GM19467 (cell line): ENCODE results near the gene RC3H2.
A peak's percentile ranks its signal among the peaks of the same experiment; 100 is the strongest.
"Not testable (repeated sequence)": the region's sequence is repeated elsewhere in the genome, so short reads cannot be mapped to it uniquely, and the experiment has no call there.

Experiments used
- ATAC-seq: cut with Tn5 transposase; IDR thresholded peaks from one replicate; pipeline ENCODE4 v1.9.1; 2021; ENCODE audit warnings: mild to moderate bottlenecking, moderate library complexity; ENCODE audit not compliant: unreplicated experiment

Gene RC3H2

DNA sequence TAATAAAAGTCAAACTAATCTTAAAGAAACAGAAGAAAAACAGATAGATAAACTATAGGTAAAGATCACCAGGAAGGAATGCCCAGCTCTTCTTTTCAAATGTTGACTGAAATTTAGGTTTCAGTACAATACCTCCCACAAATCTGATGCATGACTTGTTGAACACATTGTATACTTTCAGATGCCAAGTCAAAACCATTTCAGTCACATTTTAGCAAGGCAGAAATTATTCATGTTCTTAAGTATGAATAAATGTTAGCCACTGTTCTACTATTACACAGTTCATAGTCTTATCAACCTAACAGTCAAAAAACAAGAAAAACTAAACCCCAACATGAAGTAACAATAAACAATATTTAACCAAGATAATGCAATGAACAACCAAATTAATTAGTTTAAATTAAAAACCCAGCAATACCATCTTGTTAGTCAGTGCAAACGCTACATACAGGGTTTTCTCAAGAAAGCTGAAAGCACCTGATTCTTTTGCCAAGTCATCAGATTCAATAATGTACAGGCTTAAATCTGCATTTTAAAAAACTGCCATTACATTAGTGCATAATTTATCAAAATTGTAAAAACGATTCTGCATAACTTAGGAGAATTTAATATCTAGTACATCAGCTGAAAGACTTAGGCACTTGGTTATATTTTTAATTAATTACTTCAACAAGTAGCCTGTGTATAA is 56.8 kb downstream of the RC3H2 start:
- no peak for ATAC-seq

DNA sequence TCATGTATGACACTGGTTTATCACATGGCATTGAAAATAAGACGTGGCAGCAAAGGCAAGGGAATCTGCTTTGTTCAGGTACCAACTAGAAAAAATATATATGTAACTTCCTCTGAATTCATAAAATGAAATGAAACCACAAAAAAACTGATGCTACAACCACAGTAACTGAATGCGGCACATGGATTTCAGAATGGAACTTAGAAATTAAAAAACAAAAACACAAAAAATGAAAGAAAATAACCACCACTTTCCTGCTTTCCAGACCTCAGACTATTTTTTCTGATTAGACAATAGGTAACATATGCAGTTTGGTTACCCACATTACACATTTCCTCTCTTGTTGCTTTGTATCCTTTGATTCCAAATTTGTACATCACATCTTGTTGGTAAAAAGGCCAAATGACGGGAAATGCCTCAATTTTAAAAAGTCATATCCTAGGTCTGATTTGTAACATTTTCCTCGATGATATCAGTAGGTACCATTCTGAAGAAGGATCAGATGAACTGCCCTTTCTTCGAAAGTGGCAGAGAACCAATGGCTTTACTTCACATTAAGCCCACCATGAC is 58.7 kb downstream of the RC3H2 start:
- ATAC-seq = no peak

DNA sequence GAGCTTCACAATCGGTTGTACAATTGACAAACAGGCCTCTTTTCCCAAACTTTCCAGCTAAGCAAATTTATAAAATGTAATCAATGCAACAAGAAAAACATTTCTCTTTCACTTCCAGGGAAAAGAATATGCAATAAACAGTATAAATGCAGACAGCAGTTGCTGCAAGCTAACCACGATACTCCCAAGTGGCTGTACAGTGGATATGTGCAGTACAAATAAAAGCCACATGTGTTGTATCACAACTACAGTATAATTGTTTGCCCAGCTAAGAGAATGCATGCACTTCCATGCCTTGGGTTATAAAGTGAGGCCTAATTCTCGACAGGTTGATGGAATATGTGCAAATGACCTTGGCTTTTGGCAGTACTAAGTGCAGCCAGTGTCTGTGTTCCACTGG is 60.0 kb downstream of the RC3H2 start:
- no peak for ATAC-seq

- no peak for ATAC-seq
Measured at GRCh38 chr9:122844137-122844536, 61.0 kb downstream of the RC3H2 start.

DNA sequence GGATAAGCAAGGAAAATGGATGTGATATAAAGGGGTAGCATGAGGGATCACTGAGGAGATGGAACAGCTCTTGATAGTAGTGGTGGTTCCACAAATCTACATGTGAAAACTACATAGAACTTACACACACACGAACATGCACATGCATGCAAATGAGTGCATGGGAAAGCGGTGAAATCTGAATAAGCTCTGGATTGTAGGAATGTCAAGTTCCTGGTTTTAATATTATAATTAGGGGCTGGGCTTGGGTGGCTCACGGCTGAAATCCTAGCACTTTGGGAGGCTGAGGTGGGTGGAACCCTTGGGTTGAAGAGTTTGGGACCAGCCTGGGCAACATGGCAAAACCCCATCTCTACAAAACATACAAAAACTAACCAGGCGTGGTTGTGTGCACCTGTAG is 63.7 kb downstream of the RC3H2 start:
- no peak for ATAC-seq

GRCh38 chr9:122838441-122838840 is 66.7 kb downstream of the RC3H2 start:
- not testable (repeated sequence) for ATAC-seq

- ATAC-seq = no peak
Measured at GRCh38 chr9:122837266-122837850, 67.8 kb downstream of the RC3H2 start.

GRCh38 chr9:122835313-122835731 is 69.8 kb downstream of the RC3H2 start:
- no peak for ATAC-seq

DNA sequence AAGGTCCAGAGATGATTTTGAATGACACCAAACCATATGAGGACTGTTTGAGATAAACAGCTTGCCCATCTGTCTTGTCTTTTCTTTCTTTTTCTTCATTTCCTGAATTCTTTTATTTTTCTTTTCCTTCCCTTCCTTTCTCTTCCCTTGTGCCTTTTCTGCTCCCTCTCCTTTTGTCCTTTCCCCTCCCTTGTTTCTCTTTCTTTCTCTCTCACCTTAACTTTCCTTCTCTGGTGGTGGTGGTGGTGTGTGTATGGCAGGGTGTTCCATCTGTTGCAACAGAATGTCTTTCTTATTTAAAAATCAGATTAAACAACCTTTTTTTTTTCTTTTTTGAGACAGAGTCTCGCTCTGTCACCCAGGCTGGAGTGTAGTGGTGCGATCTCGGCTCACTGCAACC is 73.0 kb downstream of the RC3H2 start:
- no peak for ATAC-seq

DNA sequence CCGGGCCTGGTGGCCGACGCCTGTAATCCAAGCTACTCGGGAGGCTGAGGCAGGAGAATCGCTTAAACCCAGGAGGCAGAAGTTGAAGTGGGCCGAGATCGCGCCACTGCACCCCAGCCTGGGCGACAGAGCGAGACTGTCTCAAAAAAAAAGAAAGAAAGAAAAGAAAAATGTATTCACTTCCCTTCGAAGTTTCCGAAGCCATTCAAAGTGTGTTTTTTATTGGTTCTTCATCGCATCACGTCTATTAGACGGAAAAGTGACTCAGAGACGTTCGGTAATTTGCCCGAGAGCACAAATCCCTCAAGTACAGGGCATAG is 76.2 kb downstream of the RC3H2 start:
- not testable (repeated sequence) for ATAC-seq

DNA sequence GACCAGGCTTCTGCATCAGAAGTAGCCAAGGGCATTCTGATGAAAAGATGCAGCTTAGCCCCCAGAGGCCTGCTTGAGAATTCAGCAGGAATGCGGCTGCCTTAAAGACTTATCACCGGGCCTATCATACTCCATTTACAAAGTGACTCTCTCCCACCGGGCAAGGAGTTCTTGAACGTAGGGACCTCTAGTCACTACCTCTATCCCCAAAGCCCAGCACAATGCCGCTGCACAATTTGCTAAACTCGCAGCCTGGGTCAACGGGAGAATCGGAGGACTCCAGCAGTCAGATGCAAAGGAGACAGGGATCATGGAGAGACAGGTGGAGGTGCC is 77.4 kb downstream of the RC3H2 start:
- peak; percentile 11 for ATAC-seq

GRCh38 chr9:122822938-122823337 is 82.2 kb downstream of the RC3H2 start:
- ATAC-seq = no peak

DNA sequence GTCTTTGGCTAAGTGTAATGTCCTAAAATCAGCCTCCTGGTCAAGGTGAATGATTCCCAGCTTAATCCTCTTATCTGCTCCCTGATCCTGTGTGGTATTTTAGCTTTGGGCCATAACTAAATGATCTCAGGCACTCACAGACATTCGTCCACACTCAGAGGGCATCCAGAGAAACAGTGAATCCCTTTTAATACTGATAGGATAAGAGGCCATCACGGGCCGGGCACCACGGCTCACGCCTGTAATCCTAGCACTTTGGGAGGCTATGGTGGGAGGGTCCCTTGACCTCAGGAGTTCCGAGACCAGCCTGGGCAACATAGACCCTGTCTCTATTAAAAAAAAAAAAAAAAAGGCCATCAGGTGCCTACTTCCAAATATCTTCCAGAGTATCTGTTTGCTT is 83.1 kb downstream of the RC3H2 start:
- no peak for ATAC-seq

- no peak for ATAC-seq
Measured at GRCh38 chr9:122821278-122821943, 83.7 kb downstream of the RC3H2 start.

- ATAC-seq = no peak
Measured at GRCh38 chr9:122820490-122820845, 84.7 kb downstream of the RC3H2 start.

DNA sequence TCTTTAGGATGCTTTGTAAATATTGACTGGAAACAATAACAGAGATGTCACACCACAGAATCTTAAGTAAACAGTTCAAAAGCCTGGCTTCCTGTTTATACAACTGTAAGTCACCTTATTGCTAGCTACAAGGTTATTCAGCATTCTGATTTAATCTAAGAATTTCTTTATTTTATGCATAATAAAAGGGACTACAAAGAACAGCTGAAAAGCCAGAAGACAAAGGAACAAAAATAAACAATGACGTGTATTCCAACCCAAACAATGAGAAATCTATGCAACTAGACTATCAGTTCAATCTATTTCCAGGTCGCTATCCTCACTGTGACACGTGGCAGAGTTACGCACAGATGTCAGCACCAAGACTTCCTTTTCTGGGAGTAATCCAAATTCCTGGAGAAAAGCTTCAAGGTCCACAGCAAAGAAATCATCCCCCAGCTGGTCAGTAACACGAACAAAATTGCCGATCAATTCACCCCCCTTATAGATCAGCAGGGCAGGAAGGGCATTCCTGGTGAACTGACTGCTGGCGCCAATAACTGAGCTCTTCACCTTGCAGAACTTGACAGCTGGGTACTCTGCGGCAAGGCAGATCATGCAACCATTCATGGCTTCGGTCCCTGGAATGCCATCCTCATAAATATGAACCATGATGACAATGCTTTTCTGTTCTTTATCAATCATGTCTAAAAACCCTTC is 85.2 kb downstream of the RC3H2 start:
- ATAC-seq = no peak

- no peak for ATAC-seq
Measured at GRCh38 chr9:122819326-122819725, 85.8 kb downstream of the RC3H2 start.

- ATAC-seq = peak; percentile 66
Measured at GRCh38 chr9:122816163-122816867, 88.8 kb downstream of the RC3H2 start.

DNA sequence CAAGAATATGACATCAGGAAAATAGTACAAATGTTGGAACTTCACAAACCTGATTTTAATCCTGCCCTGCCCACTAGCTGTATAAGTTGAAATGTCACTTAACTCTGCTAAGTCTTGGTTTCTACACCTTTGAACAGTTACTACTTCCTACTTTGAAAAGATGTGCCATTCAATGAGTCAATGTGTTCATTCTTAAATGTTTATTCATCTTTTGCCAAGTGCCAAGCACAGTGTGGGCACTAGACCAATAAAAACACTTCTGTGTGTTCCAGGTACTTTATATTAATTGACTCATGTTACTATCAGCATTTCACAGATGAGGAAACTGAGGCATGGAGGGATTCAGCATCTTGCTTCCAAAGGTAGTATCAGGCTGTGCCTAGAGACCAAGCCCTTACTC is 89.6 kb downstream of the RC3H2 start:
- no peak for ATAC-seq

DNA sequence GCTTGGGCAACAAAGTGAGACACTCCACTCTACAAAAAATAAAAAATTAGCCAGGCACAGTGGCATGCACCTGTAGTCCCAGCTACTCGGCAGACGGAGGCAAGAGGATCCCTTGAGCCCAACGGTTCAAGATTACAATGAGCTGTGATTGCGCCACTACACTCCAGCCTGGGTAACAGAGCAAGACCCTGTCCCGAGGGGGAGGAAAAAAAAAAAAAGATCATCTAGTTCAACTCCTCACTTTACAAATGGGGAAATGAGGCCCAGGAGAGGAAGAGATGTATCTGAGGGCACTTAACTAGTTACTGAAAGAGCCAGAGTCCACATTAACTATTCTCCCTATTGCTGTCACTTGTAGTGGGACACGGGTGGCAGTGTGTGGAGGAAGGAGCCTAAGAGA is 90.6 kb downstream of the RC3H2 start:
- ATAC-seq = no peak

DNA sequence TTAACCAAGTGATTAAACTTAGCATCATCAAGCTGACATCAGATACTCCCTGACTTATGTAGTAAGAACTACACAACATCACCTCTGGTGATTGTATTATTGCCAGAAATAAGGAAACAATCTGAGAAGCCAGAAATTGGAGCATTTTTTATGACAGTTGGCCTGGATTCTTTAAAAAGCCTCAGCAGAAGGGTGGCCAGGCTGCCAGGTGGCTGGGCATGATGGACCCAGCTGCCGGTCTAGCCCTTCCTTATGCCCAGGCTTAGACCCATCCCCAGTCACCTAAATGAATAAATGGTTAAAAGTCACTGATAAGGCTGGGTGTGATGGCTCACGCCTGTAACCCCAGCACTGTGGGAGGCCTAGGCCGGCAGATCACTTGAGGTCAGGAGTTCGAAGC is 92.4 kb downstream of the RC3H2 start:
- ATAC-seq = no peak
